ENCODE data around the gene CNN2.

- no peak for TF ChIP-seq CTCF (IDR thresholded peaks at IDR 0.05)
- no peak for TF ChIP-seq POLR2A (IDR thresholded peaks at IDR 0.05)
These were observed 34.3 kb upstream of the CNN2 start for GRCh38 chr19:991932-992669.

Measured in ovary (tissue), 3 donors.